AG04450 (cell line): ENCODE results near the gene MCFD2. TPM values are rescaled to one million over a fixed set of nuclear protein-coding genes. Genes with fewer than 3 reads are reported as not detected.

Experiments used
- CTCF ChIA-PET: fragments of 300-600, 350-600 bp; formaldehyde crosslinking; extraction: SDS; loops from one replicate; lab custom pipeline; 2022; ENCODE audit warnings: antibody characterized with exemption, inconsistent platforms; lab: Charles Lee
- POLR2A ChIA-PET: fragments of 350-600 bp; formaldehyde crosslinking; extraction: SDS; loops from one replicate; lab custom pipeline; 2021; ENCODE audit warnings: antibody characterized with exemption, inconsistent platforms; lab: Yijun Ruan, JAX
- DNase-seq: peaks from one replicate; pipeline ENCODE4 v3.0.0-alpha.2; 2011; ENCODE audit warnings: low read depth, low spot score
- H3K27ac ChIP-seq: one replicate; pipeline ENCODE4 v1.5.1; 2012; ENCODE audit warnings: low read depth, low read length, control low read depth
- H3K27me3 ChIP-seq: one replicate; pipeline ENCODE4 v1.6.0; 2012; ENCODE audit warnings: low read length; ENCODE audit not compliant: control insufficient read depth, insufficient read depth
- H3K4me3 ChIP-seq: 2 replicates; pipeline ENCODE4 v1.5.1; 2011; ENCODE audit warnings: mild to moderate bottlenecking, low read depth, low read length, control low read depth
- H3K9me3 ChIP-seq: 2 replicates; pipeline ENCODE4 v1.5.1; 2012; ENCODE audit warnings: low read length; ENCODE audit not compliant: control insufficient read depth, insufficient read depth
- CTCF ChIP-seq: IDR thresholded peaks from 2 replicates; pipeline ENCODE4 v1.5.1; 2011; ENCODE audit warnings: low read depth, low read length, control low read depth, inconsistent platforms
- polyA plus RNA-seq: library from polyadenylated mRNA; depleted of rRNA; stranded (reverse); fragments of >200 nt; gene quantifications from 2 replicates; pipeline ENCODE4 v1.2.3, GENCODE V29; 2011

MCFD2 gene
- polyA plus RNA-seq, 1 experiment, result 231 TPM

GRCh38 chr2:46875226-46875899 lies 40.2 kb downstream of the MCFD2 start:
- H3K27me3 ChIP-seq, result no peaks in the 10 kb centered on the region
- no peak overlapping the region for H3K27ac ChIP-seq
- no peak for TF ChIP-seq CTCF
- CTCF ChIA-PET, result interaction anchor here (0.7 to 2.0 kb wide), 4 partner anchors 8 to 225 kb away, joined by 3 to 11 read pairs (median 4); no protein-coding TSS in a partner anchor
- no peak for DNase-seq
- POLR2A ChIA-PET, result interaction anchor here (0.7 to 1.2 kb wide), 2 partner anchors 18 to 25 kb away, joined by 4 to 5 read pairs; no protein-coding TSS in a partner anchor
- H3K9me3 ChIP-seq, result no peaks in the 10 kb centered on the region
- H3K4me3 ChIP-seq, result no peak overlapping the region

- H3K27me3 ChIP-seq, result no peaks in the 10 kb centered on the region
- no peak for DNase-seq
- ChIA-PET CTCF (interaction anchor here (0.7 to 1.5 kb wide), 3 partner anchors 22 to 224 kb away, joined by 3 to 11 read pairs (median 3); no protein-coding TSS in a partner anchor), POLR2A (interaction anchor here (1.2 to 1.5 kb wide), 2 partner anchors 16 to 24 kb away, joined by 5 read pairs; no protein-coding TSS in a partner anchor)
- no peaks in the 10 kb centered on the region for H3K9me3 ChIP-seq
- H3K27ac ChIP-seq, result peak overlapping the region; percentile 66
- no peak overlapping the region for H3K4me3 ChIP-seq
- TF ChIP-seq CTCF, result no peak
Observed at GRCh38 chr2:46874236-46874929, 41.2 kb downstream of the MCFD2 start.

GRCh38 chr2:46873604-46874068 lies 42.0 kb downstream of the MCFD2 start:
- TF ChIP-seq CTCF, result no peak
- Histone ChIP-seq H3K9me3 (no peaks in the 10 kb centered on the region), H3K27ac (peak overlapping the region; percentile 94), H3K4me3 (no peak overlapping the region), H3K27me3 (no peaks in the 10 kb centered on the region)
- CTCF ChIA-PET, result interaction anchor here (0.5 to 1.5 kb wide), 3 partner anchors 97 to 223 kb away, joined by 3 to 11 read pairs (median 3); no protein-coding TSS in a partner anchor
- peak; percentile 81 for DNase-seq
- POLR2A ChIA-PET, result interaction anchor here (1.5 to 2.1 kb wide), 2 partner anchors 16 to 24 kb away, joined by 5 read pairs; no protein-coding TSS in a partner anchor

- no peaks in the 10 kb centered on the region for H3K27me3 ChIP-seq
- DNase-seq, result no peak
- no peak for TF ChIP-seq CTCF
- ChIA-PET POLR2A (interaction anchor here (0.6 to 2.1 kb wide), 3 partner anchors 15 to 161 kb away, joined by 3 to 5 read pairs (median 5); no protein-coding TSS in a partner anchor), CTCF (interaction anchor here (0.5 to 0.9 kb wide), 3 partner anchors 96 to 216 kb away, joined by 3 read pairs; no protein-coding TSS in a partner anchor)
- peak overlapping the region; percentile 94 for H3K27ac ChIP-seq
- H3K4me3 ChIP-seq, result no peak overlapping the region
- H3K9me3 ChIP-seq, result no peaks in the 10 kb centered on the region
Observed at GRCh38 chr2:46872902-46873603, 42.6 kb downstream of the MCFD2 start.
